GM12872 (cell line): ENCODE results near the gene ARID1A.

Experiments used
- CTCF ChIP-seq: IDR thresholded peaks from 3 replicates; pipeline ENCODE4 v1.5.1; 2011; ENCODE audit warnings: low read depth, mild to moderate bottlenecking, low read length, moderate library complexity; ENCODE audit not compliant: insufficient read depth

The ARID1A gene

GRCh38 chr1:26747048-26747447, 51.2 kb downstream of the ARID1A start:
- TF ChIP-seq CTCF = no peak

GRCh38 chr1:26748351-26748750, 52.5 kb downstream of the ARID1A start:
- TF ChIP-seq CTCF = no peak

DNA sequence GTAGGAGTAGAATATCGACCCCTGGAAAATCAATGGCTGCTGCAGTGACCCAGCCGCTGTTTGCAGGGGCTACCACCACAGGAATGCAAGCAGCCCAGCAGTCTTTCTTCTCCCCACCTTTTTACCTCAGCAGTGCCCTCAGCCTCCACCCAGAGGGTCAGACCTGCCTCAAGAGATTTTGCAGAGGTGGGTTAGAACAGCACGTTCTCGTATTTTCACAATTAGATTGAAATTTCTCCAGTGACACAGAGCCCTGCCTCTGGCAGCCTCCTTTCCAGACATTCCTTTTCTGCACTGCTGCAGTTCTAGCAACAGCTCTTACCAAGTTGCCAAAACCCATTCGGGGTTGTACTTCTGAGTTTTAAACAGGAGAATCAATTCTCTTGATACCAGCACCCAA, 53.6 kb downstream of the ARID1A start:
- TF ChIP-seq CTCF = no peak

DNA sequence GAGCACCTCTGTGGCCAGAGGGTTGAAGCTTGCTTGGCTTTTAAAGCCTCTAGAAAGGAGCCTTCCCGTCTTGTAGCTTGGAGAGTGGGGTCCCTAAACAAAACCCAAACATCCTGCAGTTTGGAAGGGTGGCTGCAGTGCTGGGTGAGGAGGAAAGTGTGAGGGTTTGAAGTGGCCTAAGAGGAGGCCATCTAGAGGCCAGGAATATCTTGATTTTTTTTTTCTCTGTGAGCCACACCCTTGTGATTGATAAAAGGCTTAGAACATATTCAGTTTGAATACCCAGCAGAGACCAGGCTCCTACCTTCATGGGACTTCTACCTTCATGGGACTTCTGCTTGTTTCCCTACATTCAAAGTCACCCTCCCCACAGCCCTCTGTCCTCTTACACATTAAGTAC, 54.6 kb downstream of the ARID1A start:
- no peak for TF ChIP-seq CTCF

DNA sequence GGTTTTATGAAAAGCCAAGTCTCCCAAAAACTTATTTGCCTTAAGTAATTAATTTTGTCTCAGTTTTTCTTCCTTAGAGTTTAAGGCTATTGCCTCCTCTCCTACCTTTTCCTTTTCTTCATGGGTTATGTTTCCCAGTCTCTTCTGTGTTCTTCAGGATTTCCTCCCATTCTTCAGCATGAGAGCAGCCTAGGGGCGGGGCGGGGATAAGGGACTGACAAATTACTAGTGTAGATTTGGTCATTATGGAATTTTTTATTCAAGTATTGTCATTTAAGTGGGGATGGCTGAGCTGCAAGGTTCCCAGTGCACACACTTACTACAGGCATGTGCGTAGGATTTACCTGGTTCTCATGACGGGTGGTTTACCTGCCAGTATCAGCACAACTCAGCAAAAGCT, 56.7 kb downstream of the ARID1A start:
- TF ChIP-seq CTCF = no peak

- no peak for TF ChIP-seq CTCF
These were observed 58.5 kb downstream of the ARID1A start for GRCh38 chr1:26754086-26754874.

DNA sequence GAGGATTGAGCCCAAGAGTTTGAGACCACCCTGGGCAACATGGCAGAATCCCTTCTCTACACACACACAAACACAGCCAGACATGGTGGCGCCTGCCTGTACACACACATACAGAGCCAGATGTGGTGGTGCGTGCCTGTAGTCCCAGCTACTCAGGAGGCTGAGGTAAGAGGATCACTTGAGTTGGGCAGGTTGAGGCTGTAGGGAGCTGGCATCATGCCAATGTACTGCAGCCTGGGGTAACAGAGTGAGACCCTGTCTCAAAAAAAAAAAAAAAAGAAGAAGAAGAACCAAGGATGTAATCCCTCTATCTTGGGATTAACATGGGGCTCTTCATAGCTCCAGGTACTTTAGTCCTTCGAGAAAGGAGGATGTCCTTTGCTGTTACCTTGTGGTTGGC, 62.5 kb downstream of the ARID1A start:
- TF ChIP-seq CTCF = no peak
